Right renal cortex interstitium (tissue), 3 donors: Measurements from ENCODE around the gene SLC18A2. TPM values are rescaled to one million over a fixed set of nuclear protein-coding genes. Genes with fewer than 3 reads are reported as not detected.

Source experiments
- DNase-seq, 3 donors: peaks; one replicate each; pipeline ENCODE4 v3.0.0-alpha.2; 2013; ENCODE audit warnings: low read depth in 3 of 3, low spot score in 2 of 3
- polyA plus RNA-seq, 3 donors: library from polyadenylated mRNA; unstranded; fragments of 120-200 nt; gene quantifications; one replicate each; pipeline ENCODE4 v1.2.1, GENCODE V29; 2013; ENCODE audit not compliant: insufficient read length in 3 of 3

The SLC18A2 gene
- 1 to 10 TPM in 2 of 3 donors, under 1 TPM in 1; 0.83 to 1.2 (median 1.2) TPM for polyA plus RNA-seq

- no peak for DNase-seq
Observed at GRCh38 chr10:117240621-117241529, at the start of gene SLC18A2. SLC18A2 (plus strand) TSS chr10:117241114; CDS start chr10:117241694, 580 bp downstream.

- no peak for DNase-seq
Observed at GRCh38 chr10:117197189-117197588, 43.7 kb upstream of the SLC18A2 start, which contains the start of gene KCNK18. KCNK18 (plus strand) TSS chr10:117197489; CDS start chr10:117197489, 0 bp downstream.

GRCh38 chr10:117198088-117198487 is 42.8 kb upstream of the SLC18A2 start:
- DNase-seq = no peak

- DNase-seq = no peak
Observed at GRCh38 chr10:117201826-117202225, 39.1 kb upstream of the SLC18A2 start.

- no peak for DNase-seq
Observed at GRCh38 chr10:117204316-117204715, 36.6 kb upstream of the SLC18A2 start.

- DNase-seq = no peak
Observed at GRCh38 chr10:117212176-117212575, 28.7 kb upstream of the SLC18A2 start.

- no peak for DNase-seq
Observed at GRCh38 chr10:117214401-117214800, 26.5 kb upstream of the SLC18A2 start.

- DNase-seq = no peak
Observed at GRCh38 chr10:117215079-117215478, 25.8 kb upstream of the SLC18A2 start.

GRCh38 chr10:117216028-117216427 is 24.9 kb upstream of the SLC18A2 start:
- no peak for DNase-seq

GRCh38 chr10:117216611-117217195 is 24.2 kb upstream of the SLC18A2 start:
- peak; percentile 40 to 59 (median 41) for DNase-seq

GRCh38 chr10:117217196-117217761 is 23.6 kb upstream of the SLC18A2 start:
- no peak for DNase-seq

- DNase-seq = no peak
Observed at GRCh38 chr10:117218654-117219053, 22.3 kb upstream of the SLC18A2 start.

- no peak for DNase-seq
Observed at GRCh38 chr10:117221156-117221711, 19.7 kb upstream of the SLC18A2 start.

- DNase-seq = no peak
Observed at GRCh38 chr10:117222552-117222951, 18.4 kb upstream of the SLC18A2 start.

GRCh38 chr10:117222976-117223692 is 17.8 kb upstream of the SLC18A2 start:
- DNase-seq = no peak

GRCh38 chr10:117223693-117224430 is 17.1 kb upstream of the SLC18A2 start:
- no peak for DNase-seq

GRCh38 chr10:117224881-117225280 is 16.0 kb upstream of the SLC18A2 start:
- DNase-seq = no peak

- DNase-seq = no peak
Observed at GRCh38 chr10:117226813-117227451, 14.0 kb upstream of the SLC18A2 start.

GRCh38 chr10:117228210-117228609 is 12.7 kb upstream of the SLC18A2 start:
- DNase-seq = no peak
